ENCODE data around the gene ANKRD23. TPM values are rescaled to one million over a fixed set of nuclear protein-coding genes. Genes with fewer than 3 reads are reported as not detected.

ANKRD23 gene
- total and polyA plus RNA-seq, 2 of the 8 experiments (the other 6 are each of a cell fraction or from before 2014, with no cell fraction given): 3.4 to 3.5 TPM

DNA sequence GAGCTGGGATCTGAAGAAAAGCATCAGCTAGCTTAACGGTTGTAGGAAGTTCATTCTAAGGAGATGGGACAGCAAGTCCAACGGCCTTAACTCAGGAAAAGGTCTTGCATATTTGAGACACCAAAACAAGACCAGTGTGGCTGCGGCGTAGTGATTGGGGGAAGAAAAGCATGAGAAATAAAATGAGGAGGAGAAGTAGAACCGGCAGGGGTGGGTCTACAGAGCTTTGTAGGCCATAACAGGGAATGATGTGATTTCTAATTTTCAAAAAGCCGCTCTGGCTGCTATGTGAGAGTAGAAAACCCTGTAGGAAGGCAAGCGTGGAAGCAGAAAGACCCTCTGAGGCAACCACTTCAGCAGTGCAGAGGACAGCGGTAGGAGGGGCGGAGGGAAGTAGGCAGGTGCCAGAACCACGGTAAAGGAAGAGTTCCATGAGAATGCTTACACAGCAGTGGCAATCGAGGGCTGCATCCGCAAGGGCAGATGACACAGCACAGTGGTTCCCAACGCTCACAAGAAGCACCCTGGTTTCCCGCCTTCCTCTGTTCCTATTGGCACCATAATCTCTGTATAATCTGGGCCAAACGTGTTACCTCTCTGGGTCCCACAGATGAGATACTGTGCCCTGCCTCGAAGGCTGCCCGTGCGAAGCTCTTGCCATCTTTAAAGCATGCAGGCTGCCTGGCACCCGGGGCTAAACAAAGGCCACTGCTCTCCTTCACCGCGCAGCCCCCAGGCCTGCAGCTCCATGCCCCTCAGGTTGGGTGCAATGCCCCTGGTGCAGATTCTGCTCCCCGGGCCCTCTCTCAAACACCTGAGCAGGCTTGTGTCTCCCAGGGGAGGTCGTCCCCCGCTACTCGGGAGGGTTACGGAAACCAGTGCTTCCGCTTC, 13.2 kb upstream of the ANKRD23 start (continued):
- TF ChIP-seq BRCA1 (IDR thresholded peaks at IDR 0.05; ENCODE audit: low read depth, low read length) (no peak), SIX5 (IDR thresholded peaks at IDR 0.05; ENCODE audit: low read depth, low read length) (no peak), YY1 (IDR thresholded peaks at IDR 0.05; ENCODE audit: low read depth, low read length) (no peak), SP4 (IDR thresholded peaks at IDR 0.05; ENCODE audit: low read length) (no peak), RBBP5 (IDR thresholded peaks at IDR 0.05; ENCODE audit: borderline replicate concordance, low read depth, low read length) (no peak), TCF12 (IDR thresholded peaks at IDR 0.05; ENCODE audit: low read depth, low read length) (no peak)
- TF ChIP-seq, protein P1, sequence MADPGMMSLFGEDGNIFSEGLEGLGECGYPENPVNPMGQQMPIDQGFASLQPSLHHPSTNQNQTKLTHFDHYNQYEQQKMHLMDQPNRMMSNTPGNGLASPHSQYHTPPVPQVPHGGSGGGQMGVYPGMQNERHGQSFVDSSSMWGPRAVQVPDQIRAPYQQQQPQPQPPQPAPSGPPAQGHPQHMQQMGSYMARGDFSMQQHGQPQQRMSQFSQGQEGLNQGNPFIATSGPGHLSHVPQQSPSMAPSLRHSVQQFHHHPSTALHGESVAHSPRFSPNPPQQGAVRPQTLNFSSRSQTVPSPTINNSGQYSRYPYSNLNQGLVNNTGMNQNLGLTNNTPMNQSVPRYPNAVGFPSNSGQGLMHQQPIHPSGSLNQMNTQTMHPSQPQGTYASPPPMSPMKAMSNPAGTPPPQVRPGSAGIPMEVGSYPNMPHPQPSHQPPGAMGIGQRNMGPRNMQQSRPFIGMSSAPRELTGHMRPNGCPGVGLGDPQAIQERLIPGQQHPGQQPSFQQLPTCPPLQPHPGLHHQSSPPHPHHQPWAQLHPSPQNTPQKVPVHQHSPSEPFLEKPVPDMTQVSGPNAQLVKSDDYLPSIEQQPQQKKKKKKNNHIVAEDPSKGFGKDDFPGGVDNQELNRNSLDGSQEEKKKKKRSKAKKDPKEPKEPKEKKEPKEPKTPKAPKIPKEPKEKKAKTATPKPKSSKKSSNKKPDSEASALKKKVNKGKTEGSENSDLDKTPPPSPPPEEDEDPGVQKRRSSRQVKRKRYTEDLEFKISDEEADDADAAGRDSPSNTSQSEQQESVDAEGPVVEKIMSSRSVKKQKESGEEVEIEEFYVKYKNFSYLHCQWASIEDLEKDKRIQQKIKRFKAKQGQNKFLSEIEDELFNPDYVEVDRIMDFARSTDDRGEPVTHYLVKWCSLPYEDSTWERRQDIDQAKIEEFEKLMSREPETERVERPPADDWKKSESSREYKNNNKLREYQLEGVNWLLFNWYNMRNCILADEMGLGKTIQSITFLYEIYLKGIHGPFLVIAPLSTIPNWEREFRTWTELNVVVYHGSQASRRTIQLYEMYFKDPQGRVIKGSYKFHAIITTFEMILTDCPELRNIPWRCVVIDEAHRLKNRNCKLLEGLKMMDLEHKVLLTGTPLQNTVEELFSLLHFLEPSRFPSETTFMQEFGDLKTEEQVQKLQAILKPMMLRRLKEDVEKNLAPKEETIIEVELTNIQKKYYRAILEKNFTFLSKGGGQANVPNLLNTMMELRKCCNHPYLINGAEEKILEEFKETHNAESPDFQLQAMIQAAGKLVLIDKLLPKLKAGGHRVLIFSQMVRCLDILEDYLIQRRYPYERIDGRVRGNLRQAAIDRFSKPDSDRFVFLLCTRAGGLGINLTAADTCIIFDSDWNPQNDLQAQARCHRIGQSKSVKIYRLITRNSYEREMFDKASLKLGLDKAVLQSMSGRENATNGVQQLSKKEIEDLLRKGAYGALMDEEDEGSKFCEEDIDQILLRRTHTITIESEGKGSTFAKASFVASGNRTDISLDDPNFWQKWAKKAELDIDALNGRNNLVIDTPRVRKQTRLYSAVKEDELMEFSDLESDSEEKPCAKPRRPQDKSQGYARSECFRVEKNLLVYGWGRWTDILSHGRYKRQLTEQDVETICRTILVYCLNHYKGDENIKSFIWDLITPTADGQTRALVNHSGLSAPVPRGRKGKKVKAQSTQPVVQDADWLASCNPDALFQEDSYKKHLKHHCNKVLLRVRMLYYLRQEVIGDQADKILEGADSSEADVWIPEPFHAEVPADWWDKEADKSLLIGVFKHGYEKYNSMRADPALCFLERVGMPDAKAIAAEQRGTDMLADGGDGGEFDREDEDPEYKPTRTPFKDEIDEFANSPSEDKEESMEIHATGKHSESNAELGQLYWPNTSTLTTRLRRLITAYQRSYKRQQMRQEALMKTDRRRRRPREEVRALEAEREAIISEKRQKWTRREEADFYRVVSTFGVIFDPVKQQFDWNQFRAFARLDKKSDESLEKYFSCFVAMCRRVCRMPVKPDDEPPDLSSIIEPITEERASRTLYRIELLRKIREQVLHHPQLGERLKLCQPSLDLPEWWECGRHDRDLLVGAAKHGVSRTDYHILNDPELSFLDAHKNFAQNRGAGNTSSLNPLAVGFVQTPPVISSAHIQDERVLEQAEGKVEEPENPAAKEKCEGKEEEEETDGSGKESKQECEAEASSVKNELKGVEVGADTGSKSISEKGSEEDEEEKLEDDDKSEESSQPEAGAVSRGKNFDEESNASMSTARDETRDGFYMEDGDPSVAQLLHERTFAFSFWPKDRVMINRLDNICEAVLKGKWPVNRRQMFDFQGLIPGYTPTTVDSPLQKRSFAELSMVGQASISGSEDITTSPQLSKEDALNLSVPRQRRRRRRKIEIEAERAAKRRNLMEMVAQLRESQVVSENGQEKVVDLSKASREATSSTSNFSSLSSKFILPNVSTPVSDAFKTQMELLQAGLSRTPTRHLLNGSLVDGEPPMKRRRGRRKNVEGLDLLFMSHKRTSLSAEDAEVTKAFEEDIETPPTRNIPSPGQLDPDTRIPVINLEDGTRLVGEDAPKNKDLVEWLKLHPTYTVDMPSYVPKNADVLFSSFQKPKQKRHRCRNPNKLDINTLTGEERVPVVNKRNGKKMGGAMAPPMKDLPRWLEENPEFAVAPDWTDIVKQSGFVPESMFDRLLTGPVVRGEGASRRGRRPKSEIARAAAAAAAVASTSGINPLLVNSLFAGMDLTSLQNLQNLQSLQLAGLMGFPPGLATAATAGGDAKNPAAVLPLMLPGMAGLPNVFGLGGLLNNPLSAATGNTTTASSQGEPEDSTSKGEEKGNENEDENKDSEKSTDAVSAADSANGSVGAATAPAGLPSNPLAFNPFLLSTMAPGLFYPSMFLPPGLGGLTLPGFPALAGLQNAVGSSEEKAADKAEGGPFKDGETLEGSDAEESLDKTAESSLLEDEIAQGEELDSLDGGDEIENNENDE (IDR thresholded peaks at IDR 0.05; ENCODE audit: insufficient replicate concordance, low read length): no peak
- TF ChIP-seq, protein P2, sequence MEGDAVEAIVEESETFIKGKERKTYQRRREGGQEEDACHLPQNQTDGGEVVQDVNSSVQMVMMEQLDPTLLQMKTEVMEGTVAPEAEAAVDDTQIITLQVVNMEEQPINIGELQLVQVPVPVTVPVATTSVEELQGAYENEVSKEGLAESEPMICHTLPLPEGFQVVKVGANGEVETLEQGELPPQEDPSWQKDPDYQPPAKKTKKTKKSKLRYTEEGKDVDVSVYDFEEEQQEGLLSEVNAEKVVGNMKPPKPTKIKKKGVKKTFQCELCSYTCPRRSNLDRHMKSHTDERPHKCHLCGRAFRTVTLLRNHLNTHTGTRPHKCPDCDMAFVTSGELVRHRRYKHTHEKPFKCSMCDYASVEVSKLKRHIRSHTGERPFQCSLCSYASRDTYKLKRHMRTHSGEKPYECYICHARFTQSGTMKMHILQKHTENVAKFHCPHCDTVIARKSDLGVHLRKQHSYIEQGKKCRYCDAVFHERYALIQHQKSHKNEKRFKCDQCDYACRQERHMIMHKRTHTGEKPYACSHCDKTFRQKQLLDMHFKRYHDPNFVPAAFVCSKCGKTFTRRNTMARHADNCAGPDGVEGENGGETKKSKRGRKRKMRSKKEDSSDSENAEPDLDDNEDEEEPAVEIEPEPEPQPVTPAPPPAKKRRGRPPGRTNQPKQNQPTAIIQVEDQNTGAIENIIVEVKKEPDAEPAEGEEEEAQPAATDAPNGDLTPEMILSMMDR (IDR thresholded peaks at IDR 0.05; ENCODE audit: control extremely low read depth in 1 of 3, insufficient read depth in 1 of 3, low read depth in 1 of 3, low read length in 3 of 3): no peak

Data from H1 (cell line).